HCT116 (cell line): Measurements from ENCODE around the gene CRIM1. TPM values are rescaled to one million over a fixed set of nuclear protein-coding genes. Genes with fewer than 3 reads are reported as not detected.
A peak's percentile ranks its signal among the peaks of the same experiment; 100 is the strongest.

ENCODE experiments used
- ATAC-seq: fragments of 200-7000 bp; cut with Tn5 transposase; 2 replicates; pipeline ENCODE4 v1.9.1; 2020; ENCODE audit warnings: mild to moderate bottlenecking, moderate library complexity
- BruUV-seq: library from RNA; stranded (reverse); fragments of 400-500 nt; replicated peaks from 2 replicates; lab custom pipeline; 2021; lab: Mats Ljungman, UMichigan
- CTCF ChIA-PET: fragments of 300-600 bp; sonication (Branson Sonifier 250); formaldehyde crosslinking; loops from one replicate; lab custom pipeline; 2021; ENCODE audit warnings: antibody characterized with exemption; lab: Charles Lee
- POLR2A ChIA-PET: fragments of 300-600, 350-600 bp; sonication (Branson Sonifier 250); formaldehyde crosslinking; loops from one replicate; lab custom pipeline; 2021; ENCODE audit warnings: antibody characterized with exemption; lab: Charles Lee
- RAD21 ChIA-PET, 2 experiments: fragments of 300-600 bp; sonication (Branson Sonifier 250); formaldehyde crosslinking; loops; one replicate each; lab custom pipeline; 2023; ENCODE audit warnings: low total read pairs in 2 of 2; ENCODE audit not compliant: uncharacterized antibody in 2 of 2, unreplicated experiment in 2 of 2, low non-redundant PET in 1 of 2; lab: Charles Lee
- DNase-seq: peaks from one replicate; pipeline ENCODE4 v3.0.0-alpha.2; 2010; ENCODE audit warnings: low read depth, low spot score
- H2AFZ ChIP-seq: fragments of 200-600 bp; shearing (Covaris generic), sonication (generic); 2 replicates; pipeline ENCODE4 v1.6.1; 2017; ENCODE audit warnings: low read depth, mixed run types, mixed read lengths, antibody characterized with exemption, low read length; ENCODE audit not compliant: poor library complexity, severe bottlenecking
- H3K27ac ChIP-seq: 2 replicates; pipeline ENCODE4 v1.5.1; 2012; ENCODE audit warnings: low read depth, low read length
- H3K27me3 ChIP-seq: fragments of 200-600 bp; sonication (generic); 2 replicates; pipeline ENCODE4 v1.6.1; 2016; ENCODE audit warnings: mixed run types, low read length, mixed read lengths; ENCODE audit not compliant: insufficient read depth
- H3K36me3 ChIP-seq, 2 experiments: fragments of 200-500 bp in 1 of 2; fragments of 200-600 bp in 1 of 2; sonication (Bioruptor generic) in 1 of 2; sonication (generic) in 1 of 2; 2 replicates each; pipeline versions ENCODE4 v1.5.1 to v1.6.1; 2014 to 2016; ENCODE audit warnings: low read length in 2 of 2, inconsistent platforms in 1 of 2, mixed read lengths in 1 of 2, mixed run types in 1 of 2; ENCODE audit not compliant: insufficient read depth in 2 of 2, control insufficient read depth in 1 of 2
- H3K4me1 ChIP-seq, 2 experiments: fragments of 200-600 bp in 1 of 2; sonication (generic) in 1 of 2; 2 replicates each; pipeline versions ENCODE4 v1.5.1 to v1.6.1; 2012 to 2017; ENCODE audit warnings: low read length in 2 of 2, inconsistent platforms in 1 of 2, mild to moderate bottlenecking in 1 of 2, mixed read lengths in 1 of 2, mixed run types in 1 of 2, moderate library complexity in 1 of 2; ENCODE audit not compliant: insufficient read depth in 2 of 2, control insufficient read depth in 1 of 2
- H3K4me2 ChIP-seq: fragments of 200-600 bp; sonication (generic); 2 replicates; pipeline ENCODE4 v1.6.1; 2017; ENCODE audit warnings: mixed run types, low read length, mixed read lengths
- H3K4me3 ChIP-seq, 2 experiments: fragments of 200-600 bp in 1 of 2; sonication (generic) in 1 of 2; replicated peaks in 1 of 2; 2 replicates each; pipeline ENCODE4 v1.5.1; 2011 to 2016; ENCODE audit warnings: low read length in 2 of 2, control low read depth in 1 of 2, low read depth in 1 of 2, mild to moderate bottlenecking in 1 of 2, mixed read lengths in 1 of 2, mixed run types in 1 of 2
- H3K79me2 ChIP-seq: fragments of 200-600 bp; sonication (generic); 2 replicates; pipeline ENCODE4 v1.6.1; 2017; ENCODE audit warnings: mild to moderate bottlenecking, mixed run types, low read length, moderate library complexity, mixed read lengths; ENCODE audit not compliant: insufficient read depth
- H3K9ac ChIP-seq: fragments of 200-600 bp; sonication (generic); 2 replicates; pipeline ENCODE4 v1.6.1; 2016; ENCODE audit warnings: low read length, mixed read lengths
- H3K9me2 ChIP-seq: fragments of 200-600 bp; sonication (generic), shearing (Covaris generic); 2 replicates; pipeline ENCODE4 v1.6.1; 2017; ENCODE audit warnings: mixed run types, mild to moderate bottlenecking, moderate library complexity; ENCODE audit not compliant: insufficient read depth
- H3K9me3 ChIP-seq, 2 experiments: fragments of 200-500 bp in 1 of 2; fragments of 200-600 bp in 1 of 2; sonication (Bioruptor generic) in 1 of 2; sonication (generic) in 1 of 2; 2 replicates each; pipeline ENCODE4 v1.6.1; 2014 to 2017; ENCODE audit warnings: low read length in 2 of 2, mixed read lengths in 2 of 2, inconsistent platforms in 1 of 2, low read depth in 1 of 2, mild to moderate bottlenecking in 1 of 2, mixed run types in 1 of 2, moderate library complexity in 1 of 2; ENCODE audit not compliant: control insufficient read depth in 1 of 2, insufficient read depth in 1 of 2
- H4K20me1 ChIP-seq: fragments of 200-600 bp; sonication (generic), shearing (Covaris generic); 2 replicates; pipeline ENCODE4 v1.6.1; 2017; ENCODE audit warnings: mixed run types, mild to moderate bottlenecking, moderate library complexity; ENCODE audit not compliant: insufficient read depth
- CBX3 ChIP-seq: IDR thresholded peaks from 2 replicates; pipeline ENCODE4 v1.6.1; 2012; ENCODE audit warnings: low read depth
- EZH2phosphoT487 ChIP-seq: fragments of 200-600 bp; IDR thresholded peaks from 2 replicates; pipeline ENCODE4 v1.6.1; 2018; ENCODE audit warnings: antibody characterized with exemption, borderline replicate concordance
- intact Hi-C: fragments of 100-400 bp; cut with micrococcal nuclease; formaldehyde crosslinking; loops from 2 replicates; pipeline ENCODE4 v1.10.0; 2022
- total RNA-seq: library from RNA; stranded (reverse); gene quantifications from one replicate; pipeline ENCODE4 v1.2.1, GENCODE V29; 2021; ENCODE audit not compliant: unreplicated experiment
- TF ChIP-seq, protein P1 (sequence below): IDR thresholded peaks from 2 replicates; pipeline ENCODE4 v1.6.1; 2012; ENCODE audit warnings: low read depth

The CRIM1 gene
- total RNA-seq, 1 experiment from 2014 or later: 27.2 TPM

DNA sequence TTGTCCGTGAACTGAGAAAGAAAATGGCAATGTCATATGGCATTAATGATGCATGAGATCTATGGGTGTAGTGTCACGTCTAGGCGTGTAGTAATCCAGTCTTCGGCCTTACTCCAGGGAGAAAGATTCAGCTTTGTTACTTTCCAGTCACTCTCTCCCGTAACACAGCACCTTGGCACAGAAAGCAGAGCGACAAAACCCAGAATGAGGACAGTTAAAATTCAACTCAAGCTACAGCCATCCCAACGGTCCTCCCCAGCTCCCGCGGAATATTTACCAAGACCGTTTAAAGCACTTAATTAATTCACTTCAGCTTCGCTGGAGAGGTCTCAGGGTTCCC lies 797 bp upstream of the CRIM1 start (continued):
- TF ChIP-seq, protein P1, sequence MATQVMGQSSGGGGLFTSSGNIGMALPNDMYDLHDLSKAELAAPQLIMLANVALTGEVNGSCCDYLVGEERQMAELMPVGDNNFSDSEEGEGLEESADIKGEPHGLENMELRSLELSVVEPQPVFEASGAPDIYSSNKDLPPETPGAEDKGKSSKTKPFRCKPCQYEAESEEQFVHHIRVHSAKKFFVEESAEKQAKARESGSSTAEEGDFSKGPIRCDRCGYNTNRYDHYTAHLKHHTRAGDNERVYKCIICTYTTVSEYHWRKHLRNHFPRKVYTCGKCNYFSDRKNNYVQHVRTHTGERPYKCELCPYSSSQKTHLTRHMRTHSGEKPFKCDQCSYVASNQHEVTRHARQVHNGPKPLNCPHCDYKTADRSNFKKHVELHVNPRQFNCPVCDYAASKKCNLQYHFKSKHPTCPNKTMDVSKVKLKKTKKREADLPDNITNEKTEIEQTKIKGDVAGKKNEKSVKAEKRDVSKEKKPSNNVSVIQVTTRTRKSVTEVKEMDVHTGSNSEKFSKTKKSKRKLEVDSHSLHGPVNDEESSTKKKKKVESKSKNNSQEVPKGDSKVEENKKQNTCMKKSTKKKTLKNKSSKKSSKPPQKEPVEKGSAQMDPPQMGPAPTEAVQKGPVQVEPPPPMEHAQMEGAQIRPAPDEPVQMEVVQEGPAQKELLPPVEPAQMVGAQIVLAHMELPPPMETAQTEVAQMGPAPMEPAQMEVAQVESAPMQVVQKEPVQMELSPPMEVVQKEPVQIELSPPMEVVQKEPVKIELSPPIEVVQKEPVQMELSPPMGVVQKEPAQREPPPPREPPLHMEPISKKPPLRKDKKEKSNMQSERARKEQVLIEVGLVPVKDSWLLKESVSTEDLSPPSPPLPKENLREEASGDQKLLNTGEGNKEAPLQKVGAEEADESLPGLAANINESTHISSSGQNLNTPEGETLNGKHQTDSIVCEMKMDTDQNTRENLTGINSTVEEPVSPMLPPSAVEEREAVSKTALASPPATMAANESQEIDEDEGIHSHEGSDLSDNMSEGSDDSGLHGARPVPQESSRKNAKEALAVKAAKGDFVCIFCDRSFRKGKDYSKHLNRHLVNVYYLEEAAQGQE: no peak

DNA sequence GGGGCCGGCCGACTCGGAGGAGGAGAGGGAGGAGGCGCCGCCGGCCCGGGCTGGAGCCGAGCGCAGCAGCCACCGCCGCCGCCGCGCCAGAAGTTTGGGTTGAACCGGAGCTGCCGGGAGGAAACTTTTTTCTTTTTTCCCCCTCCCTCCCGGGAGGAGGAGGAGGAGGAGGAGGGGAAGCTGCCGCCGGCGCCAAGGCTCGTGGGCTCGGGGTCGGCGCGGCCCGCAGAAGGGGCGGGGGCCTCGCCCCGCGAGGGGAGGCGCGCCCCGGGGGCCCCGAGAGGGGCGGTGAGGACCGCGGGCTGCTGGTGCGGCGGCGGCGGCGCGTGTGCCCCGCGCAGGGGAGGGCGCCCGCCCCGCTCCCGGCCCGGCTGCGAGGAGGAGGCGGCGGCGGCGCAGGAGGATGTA lies 316 bp downstream of the CRIM1 start:
- H3K9me3 ChIP-seq: no peaks in the 10 kb centered on the region
- intact Hi-C loops: loop anchor here (10.0 kb wide), 1 partner anchor 209 kb away; no protein-coding TSS in a partner anchor
- no TSS peak for BruUV-seq
- no peaks in the 10 kb centered on the region for H3K27me3 ChIP-seq
- no peaks in the 10 kb centered on the region for H3K9me2 ChIP-seq
- H3K27ac ChIP-seq: peak overlapping the region; percentile 66; the same call in 1 of the 2 replicates
- TF ChIP-seq EZH2phosphoT487 (no peak), CBX3 (no peak)
- TF ChIP-seq, protein P1: no peak
- H3K9ac ChIP-seq: peak overlapping the region; percentile 84
- DNase-seq (no peak), ATAC-seq (peak; percentile 25; the same call in 1 of the 2 replicates)
- no peaks in the 10 kb centered on the region for H3K36me3 ChIP-seq
- H4K20me1 ChIP-seq: no peaks in the 10 kb centered on the region
- peaks cover 46% of the 10 kb centered on the region for H3K79me2 ChIP-seq
- POLR2A ChIA-PET: interaction anchor here (1.3 to 1.5 kb wide), 2 partner anchors 21 to 104 kb away, joined by 3 to 4 read pairs; no protein-coding TSS in a partner anchor
- peaks cover 20 to 59% of the 10 kb centered on the region in 2 experiments for H3K4me1 ChIP-seq
- peak overlapping the region; percentile 72 to 83 for H3K4me3 ChIP-seq
- no peak overlapping the region for H2AFZ ChIP-seq
- CTCF ChIA-PET: no interaction called here
- RAD21 ChIA-PET: no interaction called here
- peak overlapping the region; percentile 96 for H3K4me2 ChIP-seq
